C4-2B (cell line): ENCODE results near the gene GUCA1C.

Experiments used
- H3K27ac ChIP-seq: fragments of 450-650 bp; 2 replicates; pipeline ENCODE4 v1.5.1; 2017
- ZFX ChIP-seq: fragments of 450-650 bp; IDR thresholded peaks from 2 replicates; pipeline ENCODE4 v1.6.1; 2017
- TF ChIP-seq, protein P1 (sequence below): fragments of 450-650 bp; conservative IDR thresholded peaks from 2 replicates; pipeline ENCODE4 v1.5.1; 2017; ENCODE audit warnings: mild to moderate bottlenecking

Gene GUCA1C

DNA sequence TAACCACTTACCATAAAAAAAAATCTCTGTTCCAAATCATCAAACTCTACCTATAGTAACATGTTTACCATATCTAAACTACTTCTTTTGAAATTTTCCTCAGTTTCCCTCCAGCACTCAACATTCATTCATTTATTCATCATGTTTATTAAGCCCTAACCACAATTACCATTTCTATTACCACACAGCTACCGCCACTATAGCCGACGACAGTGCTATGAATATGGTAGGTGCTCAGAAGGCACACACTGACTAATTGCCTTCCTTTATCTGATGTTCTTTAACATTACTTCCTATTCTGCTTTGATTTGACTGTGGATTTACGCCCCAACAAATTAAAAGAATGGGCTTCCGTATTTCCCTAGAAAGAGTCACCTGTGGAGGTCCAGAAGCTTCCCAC is 43.9 kb downstream of the GUCA1C start:
- no peak overlapping the region for H3K27ac ChIP-seq
- TF ChIP-seq ZFX = no peak
- TF ChIP-seq, protein P1, sequence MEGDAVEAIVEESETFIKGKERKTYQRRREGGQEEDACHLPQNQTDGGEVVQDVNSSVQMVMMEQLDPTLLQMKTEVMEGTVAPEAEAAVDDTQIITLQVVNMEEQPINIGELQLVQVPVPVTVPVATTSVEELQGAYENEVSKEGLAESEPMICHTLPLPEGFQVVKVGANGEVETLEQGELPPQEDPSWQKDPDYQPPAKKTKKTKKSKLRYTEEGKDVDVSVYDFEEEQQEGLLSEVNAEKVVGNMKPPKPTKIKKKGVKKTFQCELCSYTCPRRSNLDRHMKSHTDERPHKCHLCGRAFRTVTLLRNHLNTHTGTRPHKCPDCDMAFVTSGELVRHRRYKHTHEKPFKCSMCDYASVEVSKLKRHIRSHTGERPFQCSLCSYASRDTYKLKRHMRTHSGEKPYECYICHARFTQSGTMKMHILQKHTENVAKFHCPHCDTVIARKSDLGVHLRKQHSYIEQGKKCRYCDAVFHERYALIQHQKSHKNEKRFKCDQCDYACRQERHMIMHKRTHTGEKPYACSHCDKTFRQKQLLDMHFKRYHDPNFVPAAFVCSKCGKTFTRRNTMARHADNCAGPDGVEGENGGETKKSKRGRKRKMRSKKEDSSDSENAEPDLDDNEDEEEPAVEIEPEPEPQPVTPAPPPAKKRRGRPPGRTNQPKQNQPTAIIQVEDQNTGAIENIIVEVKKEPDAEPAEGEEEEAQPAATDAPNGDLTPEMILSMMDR = no peak

DNA sequence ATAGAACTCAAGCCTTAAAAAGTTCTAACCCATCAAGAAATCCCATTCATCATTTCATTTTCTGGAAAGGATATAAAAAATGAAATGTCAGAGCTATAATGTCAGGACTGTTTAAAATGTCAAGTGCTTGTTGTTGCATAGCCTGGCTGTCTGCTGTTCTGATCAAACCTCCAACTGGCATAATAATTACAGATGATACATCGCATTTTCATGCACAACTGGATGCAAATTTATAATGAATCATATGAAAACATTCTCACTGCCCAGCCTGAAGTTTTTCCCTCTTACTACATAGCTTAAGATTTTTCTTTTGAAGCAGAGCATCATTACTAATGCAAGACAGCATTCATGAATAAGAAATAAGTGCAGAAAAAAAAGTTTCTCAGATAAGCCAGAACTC is 46.5 kb downstream of the GUCA1C start:
- TF ChIP-seq ZFX = no peak
- TF ChIP-seq, protein P1 = no peak
- H3K27ac ChIP-seq = no peak overlapping the region

DNA sequence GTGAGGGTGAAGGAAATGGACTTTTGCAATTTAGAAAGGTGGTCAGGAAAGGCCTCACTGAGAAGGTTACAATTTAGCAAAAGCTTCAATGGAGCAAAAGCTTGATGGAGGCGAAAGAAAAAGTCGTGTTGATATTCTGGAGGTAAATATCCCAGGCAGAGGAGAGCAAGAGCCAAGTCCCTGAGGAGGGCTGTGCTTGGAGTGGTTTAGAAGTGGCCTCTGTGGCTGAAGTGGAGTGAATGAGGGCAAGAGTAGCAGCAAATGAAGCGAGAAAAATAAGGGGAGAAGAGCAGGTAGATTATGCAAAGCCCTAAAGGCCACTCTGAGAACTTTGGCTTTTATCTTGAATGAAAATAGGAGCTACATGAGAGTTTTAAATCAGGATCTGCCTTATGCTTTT is 54.1 kb downstream of the GUCA1C start:
- no peak overlapping the region for H3K27ac ChIP-seq
- TF ChIP-seq, protein P1 = no peak
- TF ChIP-seq ZFX = no peak

- TF ChIP-seq, protein P1 = no peak
- TF ChIP-seq ZFX = no peak
- no peak overlapping the region for H3K27ac ChIP-seq
Measured at GRCh38 chr3:108897883-108898282, 55.8 kb downstream of the GUCA1C start.

- TF ChIP-seq, protein P1 = no peak
- no peak for TF ChIP-seq ZFX
- no peak overlapping the region for H3K27ac ChIP-seq
Measured at GRCh38 chr3:108894981-108895380, 58.7 kb downstream of the GUCA1C start.

GRCh38 chr3:108891833-108892232 is 61.8 kb downstream of the GUCA1C start:
- no peak overlapping the region for H3K27ac ChIP-seq
- TF ChIP-seq, protein P1 = no peak
- no peak for TF ChIP-seq ZFX

DNA sequence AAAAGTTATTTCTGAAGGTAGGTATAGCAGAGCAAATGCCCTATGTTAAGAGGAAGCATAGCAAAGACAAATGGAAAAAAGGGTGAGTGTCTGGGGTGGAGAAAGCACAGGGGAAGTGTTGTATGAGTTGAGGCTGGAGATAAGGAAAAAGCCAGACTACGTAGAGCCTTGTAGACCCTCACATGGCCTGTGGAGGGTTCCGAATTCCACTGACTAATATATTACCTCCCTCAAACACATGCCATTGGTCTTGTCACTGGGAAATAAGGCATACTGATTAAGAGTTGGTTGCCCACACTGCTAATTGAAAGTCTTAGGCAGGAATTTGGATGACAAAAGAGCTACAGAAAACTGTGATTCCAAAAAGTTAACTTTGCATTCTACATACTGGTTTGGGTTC is 65.9 kb downstream of the GUCA1C start:
- no peak overlapping the region for H3K27ac ChIP-seq
- TF ChIP-seq, protein P1 = no peak
